Ammon's horn (tissue), 1 donor: ENCODE measurements around the gene SULT1A4.
"Not testable (repeated sequence)": the region's sequence is repeated elsewhere in the genome, so short reads cannot be mapped to it uniquely, and the experiment has no call there.

Source experiments
- DNase-seq: peaks from one replicate; pipeline ENCODE4 v3.0.0-alpha.2; 2016; ENCODE audit warnings: low spot score

Gene SULT1A4

GRCh38 chr16:29459706-29460646 lies at the start of gene SULT1A4:
Gene SULT1A4, plus strand, starts transcription at chr16:29459913. Its CDS starts 1,473 bp downstream, at chr16:29461386.
- not testable (repeated sequence) for DNase-seq

GRCh38 chr16:29423587-29423986 lies 36.1 kb upstream of the SULT1A4 start:
- DNase-seq = not testable (repeated sequence)

- DNase-seq = not testable (repeated sequence)
Observed at GRCh38 chr16:29425390-29425789, 34.3 kb upstream of the SULT1A4 start.

- DNase-seq = not testable (repeated sequence)
Observed at GRCh38 chr16:29453754-29454153, 6.0 kb upstream of the SULT1A4 start.

- not testable (repeated sequence) for DNase-seq
Observed at GRCh38 chr16:29454269-29454668, 5.4 kb upstream of the SULT1A4 start, which contains the start of the genes BOLA2 and SLX1B. Gene BOLA2, minus strand, starts transcription at chr16:29454351. Its CDS starts 98 bp downstream, at chr16:29454253. Gene SLX1B, plus strand, starts transcription at chr16:29454533.

GRCh38 chr16:29454828-29455227 lies 4.9 kb upstream of the SULT1A4 start:
- not testable (repeated sequence) for DNase-seq

- not testable (repeated sequence) for DNase-seq
Observed at GRCh38 chr16:29457660-29458059, 2.1 kb upstream of the SULT1A4 start.

GRCh38 chr16:29460647-29461030 lies 926 bp downstream of the SULT1A4 start:
- not testable (repeated sequence) for DNase-seq

- not testable (repeated sequence) for DNase-seq
Observed at GRCh38 chr16:29465985-29466824, 6.5 kb downstream of the SULT1A4 start.

- DNase-seq = not testable (repeated sequence)
Observed at GRCh38 chr16:29466904-29467303, 7.2 kb downstream of the SULT1A4 start.

GRCh38 chr16:29467654-29468366 lies 8.1 kb downstream of the SULT1A4 start:
- DNase-seq = not testable (repeated sequence)

- not testable (repeated sequence) for DNase-seq
Observed at GRCh38 chr16:29469660-29470059, 9.9 kb downstream of the SULT1A4 start.

- not testable (repeated sequence) for DNase-seq
Observed at GRCh38 chr16:29472065-29472464, 12.4 kb downstream of the SULT1A4 start.

- not testable (repeated sequence) for DNase-seq
Observed at GRCh38 chr16:29482276-29482675, 22.6 kb downstream of the SULT1A4 start.

- not testable (repeated sequence) for DNase-seq
Observed at GRCh38 chr16:29506308-29506707, 46.6 kb downstream of the SULT1A4 start, which contains the start of gene NPIPB12. Gene NPIPB12, minus strand, starts transcription at chr16:29506408.
